GM12892 (cell line): Measurements from ENCODE around the gene MYG1.

Experiments used
- POLR2A ChIP-seq: IDR thresholded peaks from 2 replicates; pipeline ENCODE4 v1.6.1; 2011; ENCODE audit warnings: low read depth, low read length, control low read depth
- POLR2AphosphoS5 ChIP-seq: IDR thresholded peaks from 2 replicates; pipeline ENCODE4 v1.6.1; 2011; ENCODE audit warnings: low read depth, low read length, control low read depth

- TF ChIP-seq POLR2AphosphoS5 = no peak
- no peak for TF ChIP-seq POLR2A
Observed at GRCh38 chr12:53279888-53280498, 19.5 kb upstream of the MYG1 start.
